BLaER1 treated with 17β-estradiol and CSF1 and Interleukin-3, amounts not matched to agents 10 nM and 100 nM (cell line): Measurements from ENCODE around the gene RIPK4.
"Not testable (repeated sequence)": the region's sequence is repeated elsewhere in the genome, so short reads cannot be mapped to it uniquely, and the experiment has no call there.

Experiments used
- H3K27ac ChIP-seq, 11 experiments: shearing (Covaris generic); formaldehyde crosslinking; 2 replicates each; pipeline ENCODE4 v1.8.1; 2022
- H3K27me3 ChIP-seq, 11 experiments: shearing (Covaris generic); formaldehyde crosslinking; 2 replicates each; pipeline ENCODE4 v1.8.1; 2022
- H3K36me3 ChIP-seq, 11 experiments: shearing (Covaris generic); formaldehyde crosslinking; 2 replicates each; pipeline ENCODE4 v1.8.1; 2022
- H3K4me1 ChIP-seq, 10 experiments: shearing (Covaris generic); formaldehyde crosslinking; 2 replicates each; pipeline ENCODE4 v1.8.1; 2022
- H3K4me2 ChIP-seq, 11 experiments: shearing (Covaris generic); formaldehyde crosslinking; 2 replicates each; pipeline ENCODE4 v1.8.1; 2022
- H3K4me3 ChIP-seq, 10 experiments: shearing (Covaris generic); formaldehyde crosslinking; 2 replicates each; pipeline ENCODE4 v1.8.1; 2022
- H3K9ac ChIP-seq, 11 experiments: shearing (Covaris generic); formaldehyde crosslinking; 2 replicates each; pipeline ENCODE4 v1.8.1; 2022
- H3K9me3 ChIP-seq, 11 experiments: shearing (Covaris generic); formaldehyde crosslinking; replicated peaks in 1 of 11; 2 replicates each; pipeline ENCODE4 v1.8.1; 2022
- H4K20me1 ChIP-seq, 11 experiments: shearing (Covaris generic); formaldehyde crosslinking; 2 replicates each; pipeline ENCODE4 v1.8.1; 2022
- Cebpa-rat ChIP-seq, 11 experiments: shearing (Covaris generic); IDR thresholded peaks; 2 replicates each; pipeline ENCODE4 v1.8.1; 2022

The RIPK4 gene

GRCh38 chr21:41707231-41707959 lies 59.5 kb downstream of the RIPK4 start:
- Histone ChIP-seq H3K9ac (no peak overlapping the region), H3K4me3 (no peak overlapping the region), H3K4me2 (no peak overlapping the region), H4K20me1 (no peaks in the 10 kb centered on the region), H3K9me3 (no peaks in the 10 kb centered on the region), H3K27ac (no peak overlapping the region), H3K27me3 (no peaks in the 10 kb centered on the region), H3K36me3 (no peaks in the 10 kb centered on the region), H3K4me1 (peaks cover 0 to 5% (median 0%) of the 10 kb centered on the region in 10 experiments; a peak in 2 of 20 replicates)
- no peak for TF ChIP-seq Cebpa-rat (IDR thresholded peaks at IDR 0.05)

GRCh38 chr21:41706678-41707077 lies 60.2 kb downstream of the RIPK4 start:
- no peak overlapping the region for H3K4me2 ChIP-seq
- peaks cover 0 to 5% (median 0%) of the 10 kb centered on the region in 10 experiments; a peak in 2 of 20 replicates for H3K4me1 ChIP-seq
- H3K27ac ChIP-seq, result no peak overlapping the region
- H3K9ac ChIP-seq, result no peak overlapping the region
- H3K36me3 ChIP-seq, result no peaks in the 10 kb centered on the region
- H3K27me3 ChIP-seq, result no peaks in the 10 kb centered on the region
- no peak overlapping the region for H3K4me3 ChIP-seq
- H3K9me3 ChIP-seq, result no peaks in the 10 kb centered on the region
- no peak for TF ChIP-seq Cebpa-rat (IDR thresholded peaks at IDR 0.05)
- no peaks in the 10 kb centered on the region for H4K20me1 ChIP-seq

GRCh38 chr21:41706263-41706639 lies 60.6 kb downstream of the RIPK4 start:
- H4K20me1 ChIP-seq, result no peaks in the 10 kb centered on the region
- no peak overlapping the region for H3K4me2 ChIP-seq
- H3K36me3 ChIP-seq, result no peaks in the 10 kb centered on the region
- H3K27ac ChIP-seq, result no peak overlapping the region
- no peaks in the 10 kb centered on the region for H3K27me3 ChIP-seq
- no peaks in the 10 kb centered on the region for H3K9me3 ChIP-seq
- no peak overlapping the region for H3K9ac ChIP-seq
- H3K4me3 ChIP-seq, result no peak overlapping the region
- peaks cover 0 to 5% (median 0%) of the 10 kb centered on the region in 10 experiments; a peak in 2 of 20 replicates for H3K4me1 ChIP-seq
- no peak for TF ChIP-seq Cebpa-rat (IDR thresholded peaks at IDR 0.05)

GRCh38 chr21:41705546-41706262 lies 61.1 kb downstream of the RIPK4 start:
- Histone ChIP-seq H3K4me3 (no peak overlapping the region), H3K9me3 (no peaks in the 10 kb centered on the region), H3K27ac (no peak overlapping the region), H3K4me1 (peaks cover 0 to 5% (median 0%) of the 10 kb centered on the region in 10 experiments; a peak in 2 of 20 replicates), H3K27me3 (no peaks in the 10 kb centered on the region), H4K20me1 (no peaks in the 10 kb centered on the region), H3K4me2 (no peak overlapping the region), H3K36me3 (no peaks in the 10 kb centered on the region), H3K9ac (no peak overlapping the region)
- no peak for TF ChIP-seq Cebpa-rat (IDR thresholded peaks at IDR 0.05)

- Histone ChIP-seq H3K36me3 (no peaks in the 10 kb centered on the region), H3K9me3 (peaks cover 0 to 12% (median 8%) of the 10 kb centered on the region in 11 experiments; a peak in 11 of 22 replicates), H3K4me2 (no peak overlapping the region), H3K27ac (no peak overlapping the region), H4K20me1 (no peaks in the 10 kb centered on the region), H3K27me3 (no peaks in the 10 kb centered on the region), H3K4me1 (peaks cover 0 to 5% (median 1%) of the 10 kb centered on the region in 10 experiments; a peak in 8 of 20 replicates), H3K9ac (no peak overlapping the region), H3K4me3 (no peak overlapping the region)
- no peak for TF ChIP-seq Cebpa-rat (IDR thresholded peaks at IDR 0.05)
Observed at GRCh38 chr21:41703857-41704501, 62.9 kb downstream of the RIPK4 start.

GRCh38 chr21:41701749-41702148 lies 65.1 kb downstream of the RIPK4 start:
- Histone ChIP-seq H3K4me1 (peaks cover 0 to 11% (median 2%) of the 10 kb centered on the region in 10 experiments; a peak in 8 of 20 replicates), H3K27me3 (no peaks in the 10 kb centered on the region), H3K9ac (no peak overlapping the region), H3K4me3 (no peak overlapping the region), H3K27ac (no peak overlapping the region), H3K36me3 (no peaks in the 10 kb centered on the region), H3K9me3 (peaks cover 0 to 18% (median 11%) of the 10 kb centered on the region in 11 experiments; a peak in 12 of 22 replicates), H3K4me2 (no peak overlapping the region), H4K20me1 (no peaks in the 10 kb centered on the region; a peak in 1 of 22 replicates)
- TF ChIP-seq Cebpa-rat (IDR thresholded peaks at IDR 0.05), result no peak

- Histone ChIP-seq H3K27ac (0 out of 22 replicates have a peak overlapping the region, but pooled peaks of 1 of the 11 experiments have one; percentile 16), H3K4me2 (peak overlapping the region in 3 of 11 experiments; percentile 17 to 38 (median 19); a peak in 1 of 22 replicates), H3K4me3 (no peak overlapping the region), H4K20me1 (no peaks in the 10 kb centered on the region; a peak in 1 of 22 replicates), H3K36me3 (no peaks in the 10 kb centered on the region), H3K27me3 (no peaks in the 10 kb centered on the region), H3K4me1 (peaks cover 0 to 11% (median 2%) of the 10 kb centered on the region in 10 experiments; a peak in 8 of 20 replicates), H3K9me3 (peaks cover 0 to 18% (median 11%) of the 10 kb centered on the region in 11 experiments; a peak in 12 of 22 replicates), H3K9ac (no peak overlapping the region)
- no peak for TF ChIP-seq Cebpa-rat (IDR thresholded peaks at IDR 0.05)
Observed at GRCh38 chr21:41699311-41699710, 67.5 kb downstream of the RIPK4 start.

GRCh38 chr21:41698071-41698470 lies 68.8 kb downstream of the RIPK4 start:
- Histone ChIP-seq H4K20me1 (no peaks in the 10 kb centered on the region; a peak in 1 of 22 replicates), H3K4me1 (peaks cover 0 to 11% (median 6%) of the 10 kb centered on the region in 10 experiments; a peak in 14 of 20 replicates), H3K27me3 (no peaks in the 10 kb centered on the region), H3K4me3 (no peak overlapping the region), H3K4me2 (no peak overlapping the region), H3K27ac (no peak overlapping the region), H3K9me3 (peaks cover 0 to 18% (median 11%) of the 10 kb centered on the region in 11 experiments; a peak in 12 of 22 replicates), H3K9ac (no peak overlapping the region), H3K36me3 (no peaks in the 10 kb centered on the region)
- no peak for TF ChIP-seq Cebpa-rat (IDR thresholded peaks at IDR 0.05)

GRCh38 chr21:41695513-41695912 lies 71.3 kb downstream of the RIPK4 start:
- H3K27ac ChIP-seq, result no peak overlapping the region
- H3K4me2 ChIP-seq, result no peak overlapping the region
- peaks cover 0 to 18% (median 11%) of the 10 kb centered on the region in 11 experiments; a peak in 12 of 22 replicates for H3K9me3 ChIP-seq
- H3K9ac ChIP-seq, result no peak overlapping the region
- no peaks in the 10 kb centered on the region for H3K27me3 ChIP-seq
- H4K20me1 ChIP-seq, result no peaks in the 10 kb centered on the region; a peak in 2 of 22 replicates
- no peak for TF ChIP-seq Cebpa-rat (IDR thresholded peaks at IDR 0.05)
- no peaks in the 10 kb centered on the region for H3K36me3 ChIP-seq
- no peak overlapping the region for H3K4me3 ChIP-seq
- peaks cover 0 to 15% (median 8%) of the 10 kb centered on the region in 10 experiments; a peak in 15 of 20 replicates for H3K4me1 ChIP-seq

- not testable (repeated sequence) for H3K9ac ChIP-seq, H3K36me3 ChIP-seq, H3K4me3 ChIP-seq, H3K9me3 ChIP-seq, H4K20me1 ChIP-seq, H3K27ac ChIP-seq, H3K4me2 ChIP-seq, H3K27me3 ChIP-seq
- peaks cover 0 to 15% (median 8%) of the 10 kb centered on the region in 10 experiments; a peak in 15 of 20 replicates for H3K4me1 ChIP-seq
Observed at GRCh38 chr21:41694042-41694441, 72.8 kb downstream of the RIPK4 start.
